Activated naive CD4-positive, alpha-beta T cell treated with anti-CD3 and anti-CD28 coated beads for 36 hours (primary cell): ENCODE data around the gene WDR86. TPM values are rescaled to one million over a fixed set of nuclear protein-coding genes. Genes with fewer than 3 reads are reported as not detected.
A peak's percentile ranks its signal among the peaks of the same experiment; 100 is the strongest.

ENCODE experiments used
- CTCF ChIA-PET: fragments of 350-600 bp; sonication (Branson Sonifier 250); formaldehyde crosslinking; loops from one replicate; lab custom pipeline; 2021; ENCODE audit warnings: antibody characterized with exemption; lab: Charles Lee
- DNase-seq: peaks from one replicate; pipeline ENCODE4 v3.0.0-alpha.2; 2020
- H3K27ac Mint-ChIP-seq: one replicate; pipeline ENCODE4 v1.8.0; 2021; ENCODE audit warnings: mild to moderate bottlenecking, mixed read lengths
- H3K27me3 Mint-ChIP-seq: one replicate; pipeline ENCODE4 v1.8.0; 2021; ENCODE audit warnings: low read depth, mixed read lengths
- H3K36me3 Mint-ChIP-seq: one replicate; pipeline ENCODE4 v1.8.0; 2021; ENCODE audit warnings: low read depth, mixed read lengths
- H3K4me1 Mint-ChIP-seq: one replicate; pipeline ENCODE4 v1.8.0; 2021; ENCODE audit warnings: low read depth, mixed read lengths
- H3K4me3 Mint-ChIP-seq: one replicate; pipeline ENCODE4 v1.8.0; 2021; ENCODE audit warnings: mild to moderate bottlenecking, moderate library complexity, mixed read lengths
- H3K9me3 Mint-ChIP-seq: one replicate; pipeline ENCODE4 v1.8.0; 2021; ENCODE audit warnings: mixed read lengths
- intact Hi-C: fragments of 100-400 bp; cut with micrococcal nuclease; formaldehyde crosslinking; loops from one replicate; pipeline ENCODE4 v1.15.1; 2023
- total RNA-seq, 2 experiments: library from RNA; stranded (reverse); gene quantifications; one replicate each; pipeline ENCODE4 v1.2.3, GENCODE V29; 2021

WDR86 gene
- total RNA-seq, 2 experiments from 2014 or later = not detected

DNA sequence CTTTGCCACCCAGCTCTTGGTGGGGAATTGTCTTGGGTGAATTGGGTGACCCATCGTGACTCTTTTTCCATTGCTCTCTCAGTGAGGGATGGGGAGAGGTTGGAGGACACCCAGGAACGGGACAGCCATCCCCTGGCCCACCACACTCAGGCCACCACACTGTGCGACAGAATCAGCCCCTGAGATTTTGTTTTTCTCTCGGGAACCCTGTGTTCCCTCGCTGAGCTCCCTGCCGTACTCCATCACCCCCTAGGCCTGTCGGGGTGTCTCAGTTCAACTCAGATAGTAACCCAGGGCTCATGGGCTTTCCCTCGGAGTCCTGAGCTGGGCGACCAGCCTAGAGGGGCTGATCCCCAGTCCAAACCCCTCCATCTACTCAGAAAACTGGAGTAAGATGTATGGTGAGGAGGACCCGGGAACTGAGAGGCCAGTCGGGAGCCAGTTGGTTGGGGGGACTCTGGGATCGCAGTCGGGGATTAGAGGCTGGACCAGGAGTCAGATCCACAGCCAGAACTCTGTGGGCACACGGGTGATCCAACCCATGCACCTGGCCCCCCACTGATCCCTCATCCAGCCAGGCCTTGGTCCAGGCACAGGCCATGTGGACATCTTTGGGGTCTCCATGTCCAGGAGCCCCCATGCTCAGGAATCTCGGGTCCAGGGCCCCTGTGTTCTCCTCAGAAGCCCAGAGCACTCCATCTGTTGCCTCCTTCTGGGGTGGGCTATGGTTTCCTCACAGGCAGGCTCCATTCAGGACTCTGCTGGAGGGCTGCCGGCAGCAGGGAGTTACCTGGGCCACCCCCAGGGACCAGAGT, 20.8 kb upstream of the WDR86 start:
- Mint-ChIP-seq H3K27ac (peak overlapping the region; percentile 36), H3K4me1 (peaks cover 51% of the 10 kb centered on the region)
- intact Hi-C loops = no loop called here

DNA sequence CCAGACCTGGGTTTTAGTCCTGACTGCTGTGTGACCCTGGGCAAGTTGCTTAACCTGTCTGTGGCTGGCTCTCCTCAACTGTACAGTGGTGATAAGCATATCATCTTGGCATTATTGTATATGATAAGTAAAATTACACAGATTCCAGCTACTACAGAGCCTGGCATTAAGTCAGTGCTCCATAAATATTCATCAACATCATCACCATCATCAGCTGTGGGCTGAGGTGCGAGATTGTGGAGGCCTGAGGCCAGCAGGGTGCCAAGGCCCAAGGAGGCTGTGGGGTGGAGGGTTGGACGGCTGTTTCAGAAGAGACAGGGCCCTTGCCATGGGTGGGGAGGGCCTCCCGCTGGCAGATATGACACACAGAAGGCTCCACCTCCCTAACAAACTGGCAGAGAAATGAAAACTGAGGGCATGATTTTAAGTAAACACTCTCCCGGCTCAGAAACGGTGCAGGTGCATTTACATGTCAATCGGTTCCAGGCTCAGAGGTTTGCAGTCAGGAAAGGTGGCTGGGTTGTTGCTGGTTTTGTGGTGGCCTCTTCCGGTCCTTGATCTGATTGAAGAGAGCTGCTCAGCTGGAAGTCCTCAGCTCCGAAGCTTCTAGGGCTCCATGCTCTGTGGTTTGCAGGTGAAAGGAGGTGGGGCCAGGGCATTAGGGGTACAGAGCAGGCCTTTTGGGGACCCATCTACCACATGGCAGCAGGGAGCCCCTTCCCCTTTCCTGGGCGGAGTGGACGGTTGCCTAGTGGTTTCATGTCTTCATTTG, 19.9 kb upstream of the WDR86 start:
- no peaks in the 10 kb centered on the region for H3K27me3 Mint-ChIP-seq
- H3K4me3 Mint-ChIP-seq = peak overlapping the region; percentile 13
- intact Hi-C loops = loop anchor here (1.0 kb wide), 2 partner anchors 15 to 61 kb away; no protein-coding TSS in a partner anchor
- CTCF ChIA-PET = interaction anchor here (0.9 to 2.2 kb wide), 2 partner anchors 10 to 18 kb away, joined by 3 to 9 read pairs; no protein-coding TSS in a partner anchor
- H3K27ac Mint-ChIP-seq = peak overlapping the region; percentile 65
- H3K4me1 Mint-ChIP-seq = peaks cover 51% of the 10 kb centered on the region
- H3K9me3 Mint-ChIP-seq = no peaks in the 10 kb centered on the region
- H3K36me3 Mint-ChIP-seq = no peaks in the 10 kb centered on the region
- peak; percentile 78 for DNase-seq

More for the DNA sequence above, 20.8 kb upstream of the WDR86 start:
- CTCF ChIA-PET = interaction anchor here (0.9 to 2.2 kb wide), 2 partner anchors 11 to 17 kb away, joined by 3 to 9 read pairs; no protein-coding TSS in a partner anchor
- no peaks in the 10 kb centered on the region for H3K36me3 Mint-ChIP-seq
- no peaks in the 10 kb centered on the region for H3K9me3 Mint-ChIP-seq
- H3K27me3 Mint-ChIP-seq = no peaks in the 10 kb centered on the region
- DNase-seq = no peak
- H3K4me3 Mint-ChIP-seq = no peak overlapping the region

- no peaks in the 10 kb centered on the region for H3K27me3 Mint-ChIP-seq
- no peak overlapping the region for H3K4me3 Mint-ChIP-seq
- intact Hi-C loops = loop anchor here (1.0 kb wide), 2 partner anchors 15 to 61 kb away; no protein-coding TSS in a partner anchor
- no peaks in the 10 kb centered on the region for H3K9me3 Mint-ChIP-seq
- peaks cover 51% of the 10 kb centered on the region for H3K4me1 Mint-ChIP-seq
- CTCF ChIA-PET = no interaction called here
- H3K36me3 Mint-ChIP-seq = no peaks in the 10 kb centered on the region
- H3K27ac Mint-ChIP-seq = peak overlapping the region; percentile 65
- DNase-seq = no peak
These were observed 19.4 kb upstream of the WDR86 start for GRCh38 chr7:151429237-151429559.

GRCh38 chr7:151428378-151429236, 18.8 kb upstream of the WDR86 start:
- H3K4me3 Mint-ChIP-seq = no peak overlapping the region
- intact Hi-C loops = loop anchor here (1.0 kb wide), 2 partner anchors 14 to 60 kb away; no protein-coding TSS in a partner anchor
- H3K27ac Mint-ChIP-seq = peak overlapping the region; percentile 65
- H3K36me3 Mint-ChIP-seq = no peaks in the 10 kb centered on the region
- CTCF ChIA-PET = interaction anchor here (0.7 kb wide), 2 partner anchors 96 to 982 kb away, joined by 3 read pairs; no protein-coding TSS in a partner anchor
- H3K27me3 Mint-ChIP-seq = no peaks in the 10 kb centered on the region
- peaks cover 50% of the 10 kb centered on the region for H3K4me1 Mint-ChIP-seq
- no peaks in the 10 kb centered on the region for H3K9me3 Mint-ChIP-seq
- DNase-seq = no peak

- no peaks in the 10 kb centered on the region for H3K36me3 Mint-ChIP-seq
- no peaks in the 10 kb centered on the region for H3K9me3 Mint-ChIP-seq
- H3K4me1 Mint-ChIP-seq = peaks cover 42% of the 10 kb centered on the region
- intact Hi-C loops = no loop called here
- H3K4me3 Mint-ChIP-seq = no peak overlapping the region
- H3K27ac Mint-ChIP-seq = no peak overlapping the region
- H3K27me3 Mint-ChIP-seq = no peaks in the 10 kb centered on the region
- DNase-seq = no peak
- CTCF ChIA-PET = interaction anchor here (0.7 kb wide), 2 partner anchors 95 to 982 kb away, joined by 3 read pairs; no protein-coding TSS in a partner anchor
These were observed 18.0 kb upstream of the WDR86 start for GRCh38 chr7:151427705-151428377.

DNA sequence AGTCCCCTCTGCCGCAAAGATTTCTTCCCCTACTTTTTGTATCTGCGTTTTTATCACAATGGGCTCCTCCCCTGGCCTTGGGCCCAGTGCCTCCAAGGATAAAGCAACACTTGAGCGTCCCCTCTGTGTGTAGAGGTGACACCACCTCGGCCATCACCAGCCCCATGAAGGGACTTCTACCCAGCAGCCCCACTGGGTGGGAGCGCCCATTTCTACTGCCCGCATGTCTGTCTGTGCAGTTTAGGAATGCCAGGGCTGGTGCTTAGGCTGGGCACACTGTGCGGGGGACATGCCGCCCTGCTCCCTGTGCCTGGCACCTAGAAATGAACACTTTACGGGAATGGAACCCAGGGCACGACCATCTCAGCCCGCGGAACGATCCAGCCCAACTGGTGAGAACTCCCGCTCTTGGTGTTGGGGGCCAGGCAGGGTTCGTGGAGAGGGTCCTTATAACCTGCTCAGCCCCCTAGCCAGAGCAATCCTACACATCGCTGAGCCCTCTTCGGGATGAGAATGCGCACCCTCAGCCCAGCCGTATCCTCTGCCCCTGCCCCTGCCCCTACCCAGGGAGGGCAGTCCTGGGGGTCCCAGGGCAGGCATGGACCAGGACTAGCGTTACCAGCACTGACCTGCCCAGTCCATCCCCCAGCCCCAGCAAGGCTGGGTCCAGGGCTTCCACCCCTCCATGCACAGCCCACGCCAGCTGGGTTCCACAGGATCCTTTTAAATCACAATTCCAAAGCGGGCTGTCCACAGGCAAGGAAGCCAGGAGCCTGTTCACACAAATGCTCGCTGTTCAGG, 17.3 kb upstream of the WDR86 start:
- Mint-ChIP-seq H3K4me3 (no peak overlapping the region), H3K9me3 (peaks cover 4% of the 10 kb centered on the region), H3K27ac (no peak overlapping the region), H3K36me3 (no peaks in the 10 kb centered on the region), H3K27me3 (no peaks in the 10 kb centered on the region), H3K4me1 (peaks cover 38% of the 10 kb centered on the region)
- DNase-seq = no peak
- intact Hi-C loops = no loop called here
- CTCF ChIA-PET = no interaction called here

- CTCF ChIA-PET = no interaction called here
- Mint-ChIP-seq H3K9me3 (peaks cover 7% of the 10 kb centered on the region), H3K4me3 (no peak overlapping the region), H3K27ac (no peak overlapping the region), H3K4me1 (peaks cover 34% of the 10 kb centered on the region), H3K36me3 (no peaks in the 10 kb centered on the region), H3K27me3 (no peaks in the 10 kb centered on the region)
- intact Hi-C loops = no loop called here
- no peak for DNase-seq
These were observed 16.6 kb upstream of the WDR86 start for GRCh38 chr7:151426441-151426903.

DNA sequence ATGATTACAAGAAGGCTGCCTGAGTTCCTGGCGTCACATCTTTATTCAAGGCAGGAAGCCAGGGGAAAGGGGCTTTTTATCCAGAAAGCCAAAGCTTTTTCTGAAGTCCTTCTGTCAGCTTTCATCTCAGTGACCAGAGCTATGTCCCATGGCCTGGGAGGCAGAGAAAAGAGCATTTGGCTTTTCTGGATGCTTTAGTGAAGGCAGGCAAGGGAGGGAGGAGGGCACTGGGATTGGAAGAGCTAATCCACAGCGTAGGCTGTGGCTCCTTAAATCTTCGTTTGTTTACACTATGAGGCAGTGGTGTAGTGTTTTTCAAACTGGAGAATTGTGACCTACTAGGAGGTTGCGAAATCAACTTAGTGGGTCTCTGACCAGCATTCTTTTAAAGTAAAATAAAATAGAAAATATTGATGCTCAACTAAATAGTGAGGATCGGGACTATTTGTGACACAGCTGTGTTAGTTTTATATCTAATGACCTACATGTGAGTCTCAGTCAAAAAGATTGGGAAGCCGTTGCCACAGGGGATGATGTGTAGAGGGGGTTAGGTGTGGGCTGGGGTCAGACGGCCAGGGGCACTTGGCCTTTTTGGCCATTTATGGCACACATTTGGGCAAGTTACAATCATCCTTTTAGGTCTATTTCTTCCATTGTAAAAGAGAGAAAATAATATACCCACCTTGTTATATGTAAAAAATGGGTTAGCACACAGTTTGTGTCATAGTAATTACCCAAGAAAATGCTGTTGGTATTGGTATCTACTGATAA, 16.0 kb upstream of the WDR86 start:
- Mint-ChIP-seq H3K9me3 (peaks cover 7% of the 10 kb centered on the region), H3K27me3 (no peaks in the 10 kb centered on the region), H3K4me3 (no peak overlapping the region), H3K27ac (no peak overlapping the region), H3K36me3 (no peaks in the 10 kb centered on the region), H3K4me1 (peaks cover 31% of the 10 kb centered on the region)
- intact Hi-C loops = no loop called here
- no peak for DNase-seq
- CTCF ChIA-PET = no interaction called here

- CTCF ChIA-PET = no interaction called here
- H3K4me1 Mint-ChIP-seq = peaks cover 22% of the 10 kb centered on the region
- H3K36me3 Mint-ChIP-seq = no peaks in the 10 kb centered on the region
These were observed 15.0 kb upstream of the WDR86 start for GRCh38 chr7:151424799-151425198.

DNA sequence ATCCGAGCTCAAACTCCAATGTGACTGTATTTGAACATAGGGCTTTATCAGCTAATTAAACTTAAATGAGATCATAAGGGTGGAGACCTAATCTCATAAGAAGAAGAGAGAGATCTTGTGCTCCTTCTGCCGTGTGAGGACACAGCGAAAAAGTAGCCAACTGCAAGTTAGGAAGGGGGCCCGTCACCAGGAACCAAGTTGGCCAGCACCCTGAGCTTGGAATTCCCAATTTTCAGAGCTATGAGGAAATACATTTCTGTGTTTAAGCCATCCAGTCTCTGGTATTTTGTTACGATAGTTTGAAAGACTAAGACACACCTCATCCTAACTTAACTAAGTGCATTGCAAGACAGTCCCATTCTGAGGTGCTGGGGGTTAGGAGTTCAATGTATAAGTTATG, 14.1 kb upstream of the WDR86 start:
- no peak overlapping the region for H3K4me3 Mint-ChIP-seq
- no peaks in the 10 kb centered on the region for H3K27me3 Mint-ChIP-seq
- H3K9me3 Mint-ChIP-seq = peaks cover 13% of the 10 kb centered on the region
- no peak for DNase-seq
- CTCF ChIA-PET = interaction anchor here (1.0 kb wide), 1 partner anchor 21 kb away, joined by 3 read pairs; no protein-coding TSS in a partner anchor
- intact Hi-C loops = no loop called here
- H3K4me1 Mint-ChIP-seq = peaks cover 14% of the 10 kb centered on the region
- no peaks in the 10 kb centered on the region for H3K36me3 Mint-ChIP-seq
- no peak overlapping the region for H3K27ac Mint-ChIP-seq

More at GRCh38 chr7:151424799-151425198, 15.0 kb upstream of the WDR86 start:
- no peak overlapping the region for H3K4me3 Mint-ChIP-seq
- H3K9me3 Mint-ChIP-seq = peaks cover 13% of the 10 kb centered on the region
- DNase-seq = no peak
- no peak overlapping the region for H3K27ac Mint-ChIP-seq
- intact Hi-C loops = no loop called here
- H3K27me3 Mint-ChIP-seq = no peaks in the 10 kb centered on the region
